Activated naive CD4-positive, alpha-beta T cell treated with anti-CD3 and anti-CD28 coated beads, Interleukin-2, amount 10 ng/mL, durations not matched to agents 5 hours and 36 hours (primary cell): ENCODE results near the gene KRTAP10-3. TPM values are rescaled to one million over a fixed set of nuclear protein-coding genes. Genes with fewer than 3 reads are reported as not detected.

Experiments used
- total RNA-seq, 2 experiments: library from RNA; stranded (reverse); gene quantifications; one replicate each; pipeline ENCODE4 v1.2.3, GENCODE V29; 2021

The KRTAP10-3 gene
- total RNA-seq: not detected

GRCh38 chr21:44558695-44559094 is at the start of gene KRTAP10-3:
KRTAP10-3 (minus strand) TSS chr21:44558795; CDS start chr21:44558715, 80 bp downstream.

GRCh38 chr21:44600118-44600978 is 41.8 kb upstream of the KRTAP10-3 start, which contains the start of gene KRTAP10-7:
KRTAP10-7 (plus strand) TSS chr21:44600597; CDS start chr21:44600622, 25 bp downstream.

GRCh38 chr21:44592446-44593311 is 34.1 kb upstream of the KRTAP10-3 start, which contains the start of gene KRTAP10-6:
KRTAP10-6 (minus strand) TSS chr21:44592505; CDS start chr21:44592484, 21 bp downstream.

GRCh38 chr21:44580231-44580821 is 21.7 kb upstream of the KRTAP10-3 start, which contains the start of gene KRTAP10-5:
KRTAP10-5 (minus strand) TSS chr21:44580604; CDS start chr21:44580578, 26 bp downstream.

GRCh38 chr21:44573630-44574456 is 15.2 kb upstream of the KRTAP10-3 start, which contains the start of gene KRTAP10-4:
KRTAP10-4 (plus strand) TSS chr21:44573729; CDS start chr21:44573759, 30 bp downstream.

GRCh38 chr21:44551340-44551961 is 7.1 kb downstream of the KRTAP10-3 start, which contains the start of gene KRTAP10-2:
KRTAP10-2 (minus strand) TSS chr21:44551505; CDS start chr21:44551458, 47 bp downstream.

GRCh38 chr21:44539991-44540666 is 18.5 kb downstream of the KRTAP10-3 start, which contains the start of gene KRTAP10-1:
KRTAP10-1 (minus strand) TSS chr21:44540195; CDS start chr21:44540150, 45 bp downstream.

Other genes with a start within 250 kb of the KRTAP10-3 start
- gene CFAP410, start 219.4 kb downstream of the KRTAP10-3 start, total RNA-seq: 10 to 100 TPM; 18.6 to 18.8 TPM
- gene TRPM2, start 205.2 kb downstream of the KRTAP10-3 start, total RNA-seq: 10 to 100 TPM; 37.3 to 37.7 TPM
- gene LRRC3, start 103.3 kb downstream of the KRTAP10-3 start, total RNA-seq: 1 to 10 TPM; 4.0 to 4.2 TPM
- not detected for gene KRTAP10-1, start 18.6 kb downstream of the KRTAP10-3 start, total RNA-seq
- gene KRTAP10-2, start 7.3 kb downstream of the KRTAP10-3 start, total RNA-seq: not detected
- gene KRTAP10-4, start 14.9 kb upstream of the KRTAP10-3 start, total RNA-seq: not detected
- gene KRTAP10-5, start 21.8 kb upstream of the KRTAP10-3 start, total RNA-seq: not detected
- not detected for gene KRTAP10-6, start 33.7 kb upstream of the KRTAP10-3 start, total RNA-seq
- gene KRTAP10-7, start 41.8 kb upstream of the KRTAP10-3 start, total RNA-seq: not detected
- not detected for gene KRTAP10-8, start 53.3 kb upstream of the KRTAP10-3 start, total RNA-seq
- gene KRTAP10-9, start 68.3 kb upstream of the KRTAP10-3 start, total RNA-seq: not detected
- gene KRTAP10-10, start 78.6 kb upstream of the KRTAP10-3 start, total RNA-seq: not detected
- not detected for gene KRTAP10-11, start 87.6 kb upstream of the KRTAP10-3 start, total RNA-seq
- not detected for gene KRTAP12-4, start 95.9 kb upstream of the KRTAP10-3 start, total RNA-seq
- gene KRTAP12-3, start 99.1 kb upstream of the KRTAP10-3 start, total RNA-seq: not detected
- not detected for gene KRTAP12-2, start 108.1 kb upstream of the KRTAP10-3 start, total RNA-seq
- gene KRTAP12-1, start 123.4 kb upstream of the KRTAP10-3 start, total RNA-seq: not detected
- gene KRTAP10-12, start 138.4 kb upstream of the KRTAP10-3 start, total RNA-seq: not detected
- gene TSPEAR, start 152.8 kb upstream of the KRTAP10-3 start, total RNA-seq: not detected
- gene UBE2G2, start 243.0 kb upstream of the KRTAP10-3 start, total RNA-seq: 100 to 1,000 TPM in 1 of 2 experiments, 10 to 100 TPM in 1; 90.1 to 104 TPM